Neural cell (in vitro differentiated cells): ENCODE measurements around the gene CTXN1. TPM values are rescaled to one million over a fixed set of nuclear protein-coding genes. Genes with fewer than 3 reads are reported as not detected.

ENCODE experiments used
- H2AFZ ChIP-seq: fragments of 200-600, 300-800 bp; sonication (generic), shearing (Covaris generic); 2 replicates; pipeline ENCODE4 v1.6.0; 2014; ENCODE audit warnings: low read depth, mild to moderate bottlenecking, antibody characterized with exemption, low read length, moderate library complexity
- H3F3A ChIP-seq: fragments of 200-600 bp; shearing (Covaris generic); 2 replicates; pipeline ENCODE4 v1.6.1; 2016; ENCODE audit warnings: mild to moderate bottlenecking, moderate library complexity, mixed read lengths, antibody characterized with exemption, low read length; ENCODE audit not compliant: insufficient read depth, poor library complexity, severe bottlenecking
- H3K27ac ChIP-seq: fragments of 200-600, 300-800 bp; sonication (generic), shearing (Covaris generic); 2 replicates; pipeline ENCODE4 v1.5.1; 2014; ENCODE audit warnings: mild to moderate bottlenecking, low read length, moderate library complexity
- H3K27me3 ChIP-seq: fragments of 300-800, 200-600 bp; sonication (generic), shearing (Covaris generic); 2 replicates; pipeline ENCODE4 v1.6.0; 2014; ENCODE audit warnings: mild to moderate bottlenecking, low read depth, low read length, moderate library complexity; ENCODE audit not compliant: insufficient read depth
- H3K36me3 ChIP-seq: fragments of 300-800, 200-600 bp; sonication (generic), shearing (Covaris generic); 2 replicates; pipeline ENCODE4 v1.5.1; 2014; ENCODE audit warnings: mild to moderate bottlenecking, antibody characterized with exemption, low read length, moderate library complexity; ENCODE audit not compliant: insufficient read depth
- H3K4me2 ChIP-seq: fragments of 300-800, 200-600 bp; sonication (generic), shearing (Covaris generic); 2 replicates; pipeline ENCODE4 v1.6.0; 2014; ENCODE audit warnings: mild to moderate bottlenecking, low read length
- H3K4me3 ChIP-seq: fragments of 300-800, 200-600 bp; sonication (generic), shearing (Covaris generic); 2 replicates; pipeline ENCODE4 v1.5.1; 2014; ENCODE audit warnings: mild to moderate bottlenecking, low read length, moderate library complexity
- H3K79me2 ChIP-seq: fragments of 200-600 bp; shearing (Covaris generic); replicated peaks from 2 replicates; pipeline ENCODE4 v1.6.0; 2014; ENCODE audit warnings: mild to moderate bottlenecking, low read length, moderate library complexity; ENCODE audit not compliant: insufficient read depth
- H3K9ac ChIP-seq: fragments of 300-800, 200-600 bp; sonication (generic), shearing (Covaris generic); 2 replicates; pipeline ENCODE4 v1.6.1; 2016; ENCODE audit warnings: mild to moderate bottlenecking, low read length, mixed read lengths
- H3K9me2 ChIP-seq: fragments of 200-600 bp; shearing (Covaris generic); 2 replicates; pipeline ENCODE4 v1.6.1; 2016; ENCODE audit warnings: mild to moderate bottlenecking, low read length, mixed read lengths; ENCODE audit not compliant: insufficient read depth
- H3K9me3 ChIP-seq: fragments of 200-600, 300-800 bp; sonication (generic), shearing (Covaris generic); 2 replicates; pipeline ENCODE4 v1.6.1; 2016; ENCODE audit warnings: mild to moderate bottlenecking, mixed run types, low read length, moderate library complexity, mixed read lengths
- H4K20me1 ChIP-seq: fragments of 200-600 bp; shearing (Covaris generic); 2 replicates; pipeline ENCODE4 v1.6.1; 2016; ENCODE audit warnings: mild to moderate bottlenecking, mixed run types; ENCODE audit not compliant: insufficient read depth
- CTCF ChIP-seq: fragments of 450-650 bp; IDR thresholded peaks from 2 replicates; pipeline ENCODE4 v1.5.1; 2014; ENCODE audit warnings: antibody characterized with exemption, mild to moderate bottlenecking, moderate library complexity; ENCODE audit not compliant: poor library complexity, severe bottlenecking
- EP300 ChIP-seq: fragments of 450-650 bp; conservative IDR thresholded peaks from 2 replicates; pipeline ENCODE4 v1.6.1; 2014; ENCODE audit warnings: antibody characterized with exemption, mild to moderate bottlenecking, moderate library complexity; ENCODE audit not compliant: poor library complexity, severe bottlenecking
- EZH2 ChIP-seq: fragments of 200-600, 300-800 bp; shearing (Covaris generic), sonication (generic); IDR thresholded peaks from 2 replicates; pipeline ENCODE4 v1.6.1; 2014; ENCODE audit warnings: antibody characterized with exemption, low read length, borderline replicate concordance, mild to moderate bottlenecking; ENCODE audit not compliant: insufficient read depth, poor library complexity, severe bottlenecking
- MXI1 ChIP-seq: fragments of 450-650 bp; conservative IDR thresholded peaks from 2 replicates; pipeline ENCODE4 v1.6.1; 2014; ENCODE audit warnings: antibody characterized with exemption, mild to moderate bottlenecking; ENCODE audit not compliant: poor library complexity, severe bottlenecking
- POLR2AphosphoS5 ChIP-seq: IDR thresholded peaks from 2 replicates; pipeline ENCODE4 v1.6.1; 2012
- RAD21 ChIP-seq: fragments of 450-650 bp; conservative IDR thresholded peaks from 2 replicates; pipeline ENCODE4 v1.6.1; 2014; ENCODE audit warnings: antibody characterized with exemption, mild to moderate bottlenecking, moderate library complexity
- REST ChIP-seq: IDR thresholded peaks from 2 replicates; pipeline ENCODE4 v1.6.1; 2012; ENCODE audit warnings: borderline replicate concordance
- SMC3 ChIP-seq: fragments of 450-650 bp; conservative IDR thresholded peaks from 2 replicates; pipeline ENCODE4 v1.6.1; 2014; ENCODE audit warnings: antibody characterized with exemption, mild to moderate bottlenecking, moderate library complexity; ENCODE audit not compliant: poor library complexity
- TAF1 ChIP-seq: IDR thresholded peaks from 2 replicates; pipeline ENCODE4 v1.6.1; 2012; ENCODE audit warnings: low read depth
- polyA plus RNA-seq: library from polyadenylated mRNA; depleted of rRNA; stranded (reverse); fragments of >200 nt; gene quantifications from 2 replicates; pipeline ENCODE4 v1.2.3, GENCODE V29; 2014

CTXN1 gene
- polyA plus RNA-seq, 1 donor from 2014 or later: 24.7 TPM

GRCh38 chr19:7955696-7956095 lies 29.8 kb upstream of the CTXN1 start:
- H3K27ac ChIP-seq: no peak overlapping the region
- no peak for TF ChIP-seq TAF1
- TF ChIP-seq EZH2: no peak
- TF ChIP-seq EP300: no peak
- no peak overlapping the region for H3K9ac ChIP-seq
- no peaks in the 10 kb centered on the region for H3F3A ChIP-seq
- no peaks in the 10 kb centered on the region for H3K79me2 ChIP-seq
- no peaks in the 10 kb centered on the region for H3K9me3 ChIP-seq
- H3K36me3 ChIP-seq: no peaks in the 10 kb centered on the region
- H2AFZ ChIP-seq: no peak overlapping the region
- H3K4me3 ChIP-seq: no peak overlapping the region
- H3K27me3 ChIP-seq: no peaks in the 10 kb centered on the region
- no peak overlapping the region for H3K4me2 ChIP-seq
- H4K20me1 ChIP-seq: no peaks in the 10 kb centered on the region
- no peaks in the 10 kb centered on the region for H3K9me2 ChIP-seq

- no peaks in the 10 kb centered on the region for H3K27me3 ChIP-seq
- H3K27ac ChIP-seq: no peak overlapping the region
- H3K9me3 ChIP-seq: no peaks in the 10 kb centered on the region
- H3K4me2 ChIP-seq: no peak overlapping the region
- H3K9ac ChIP-seq: no peak overlapping the region
- no peaks in the 10 kb centered on the region for H3K79me2 ChIP-seq
- H3K4me3 ChIP-seq: no peak overlapping the region
- H3K9me2 ChIP-seq: no peaks in the 10 kb centered on the region
- H2AFZ ChIP-seq: no peak overlapping the region
- TF ChIP-seq RAD21 (no peak), TAF1 (no peak), MXI1 (no peak), EZH2 (no peak), POLR2AphosphoS5 (no peak), CTCF (no peak), EP300 (no peak), REST (no peak), SMC3 (no peak)
- no peaks in the 10 kb centered on the region for H3F3A ChIP-seq
- no peaks in the 10 kb centered on the region for H3K36me3 ChIP-seq
- no peaks in the 10 kb centered on the region for H4K20me1 ChIP-seq
These were observed 27.6 kb upstream of the CTXN1 start for GRCh38 chr19:7953576-7953975.

- H2AFZ ChIP-seq: no peak overlapping the region
- no peaks in the 10 kb centered on the region for H3K79me2 ChIP-seq
- no peak overlapping the region for H3K4me2 ChIP-seq
- no peaks in the 10 kb centered on the region for H3K9me3 ChIP-seq
- no peak overlapping the region for H3K27ac ChIP-seq
- H3K9ac ChIP-seq: no peak overlapping the region
- no peak overlapping the region for H3K4me3 ChIP-seq
- no peaks in the 10 kb centered on the region for H3F3A ChIP-seq
- H3K9me2 ChIP-seq: no peaks in the 10 kb centered on the region
- H3K36me3 ChIP-seq: no peaks in the 10 kb centered on the region
- H4K20me1 ChIP-seq: no peaks in the 10 kb centered on the region
- no peak for TF ChIP-seq MXI1
- no peak for TF ChIP-seq POLR2AphosphoS5
- TF ChIP-seq TAF1: no peak
- no peak for TF ChIP-seq EZH2
- no peak for TF ChIP-seq REST
- no peak for TF ChIP-seq CTCF
- TF ChIP-seq SMC3: no peak
- TF ChIP-seq EP300: no peak
- TF ChIP-seq RAD21: no peak
- no peaks in the 10 kb centered on the region for H3K27me3 ChIP-seq
These were observed 27.1 kb upstream of the CTXN1 start for GRCh38 chr19:7953060-7953459.
